ENCODE data around the gene DPYSL5.

DNA sequence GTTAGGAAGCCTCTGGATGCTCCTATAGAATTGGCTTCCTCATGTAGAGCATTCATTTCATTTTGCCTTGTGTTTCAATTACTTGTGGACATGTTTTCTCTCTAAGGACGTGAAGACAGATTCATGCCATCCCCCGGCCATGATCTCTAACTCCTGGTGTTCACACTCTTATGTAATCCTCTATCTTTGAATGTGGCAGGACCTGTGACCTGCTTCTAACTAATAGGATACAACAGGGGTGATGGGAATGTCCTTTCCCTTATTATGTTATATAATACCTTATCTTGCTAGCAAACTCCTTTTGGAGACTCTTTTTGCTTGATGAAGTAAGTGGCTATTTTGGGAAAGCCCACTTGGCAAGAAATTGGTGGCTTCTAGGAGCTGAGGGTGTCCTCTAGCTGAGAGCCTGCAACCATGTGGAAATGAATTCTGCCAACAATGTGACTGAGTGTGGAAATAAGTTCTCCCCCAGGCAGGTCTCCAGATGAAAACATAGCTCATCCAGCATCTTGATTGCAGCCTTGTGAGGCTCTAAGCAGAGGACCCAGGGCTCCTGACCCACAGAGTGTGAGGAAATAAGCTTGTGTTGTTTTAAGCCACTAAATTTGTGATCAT is 13.8 kb downstream of the DPYSL5 start:
- TF ChIP-seq, protein P1, sequence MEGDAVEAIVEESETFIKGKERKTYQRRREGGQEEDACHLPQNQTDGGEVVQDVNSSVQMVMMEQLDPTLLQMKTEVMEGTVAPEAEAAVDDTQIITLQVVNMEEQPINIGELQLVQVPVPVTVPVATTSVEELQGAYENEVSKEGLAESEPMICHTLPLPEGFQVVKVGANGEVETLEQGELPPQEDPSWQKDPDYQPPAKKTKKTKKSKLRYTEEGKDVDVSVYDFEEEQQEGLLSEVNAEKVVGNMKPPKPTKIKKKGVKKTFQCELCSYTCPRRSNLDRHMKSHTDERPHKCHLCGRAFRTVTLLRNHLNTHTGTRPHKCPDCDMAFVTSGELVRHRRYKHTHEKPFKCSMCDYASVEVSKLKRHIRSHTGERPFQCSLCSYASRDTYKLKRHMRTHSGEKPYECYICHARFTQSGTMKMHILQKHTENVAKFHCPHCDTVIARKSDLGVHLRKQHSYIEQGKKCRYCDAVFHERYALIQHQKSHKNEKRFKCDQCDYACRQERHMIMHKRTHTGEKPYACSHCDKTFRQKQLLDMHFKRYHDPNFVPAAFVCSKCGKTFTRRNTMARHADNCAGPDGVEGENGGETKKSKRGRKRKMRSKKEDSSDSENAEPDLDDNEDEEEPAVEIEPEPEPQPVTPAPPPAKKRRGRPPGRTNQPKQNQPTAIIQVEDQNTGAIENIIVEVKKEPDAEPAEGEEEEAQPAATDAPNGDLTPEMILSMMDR (IDR thresholded peaks at IDR 0.05; ENCODE audit: poor library complexity), result no peak
- TF ChIP-seq EZH2 (IDR thresholded peaks at IDR 0.05; ENCODE audit: borderline replicate concordance) (no peak), EZH2phosphoT487 (IDR thresholded peaks at IDR 0.05; ENCODE audit: low read depth, severe bottlenecking, unreplicated experiment) (no peak)
